ENCODE data around the gene SPTBN1.

Gene SPTBN1

GRCh38 chr2:54638103-54638502 is 182.0 kb downstream of the SPTBN1 start:
- DNase-seq: no peak

GRCh38 chr2:54638774-54639187 is 182.7 kb downstream of the SPTBN1 start:
- DNase-seq: no peak

GRCh38 chr2:54639609-54640008 is 183.5 kb downstream of the SPTBN1 start:
- DNase-seq: no peak

- DNase-seq: no peak
Measured at GRCh38 chr2:54640834-54641540, 184.9 kb downstream of the SPTBN1 start.

- no peak for DNase-seq
Measured at GRCh38 chr2:54641988-54642387, 185.9 kb downstream of the SPTBN1 start.

GRCh38 chr2:54642677-54643430 is 186.7 kb downstream of the SPTBN1 start:
- no peak for DNase-seq

GRCh38 chr2:54644236-54644635 is 188.1 kb downstream of the SPTBN1 start:
- DNase-seq: no peak

GRCh38 chr2:54646170-54646927 is 190.2 kb downstream of the SPTBN1 start:
- DNase-seq: no peak

- DNase-seq: no peak
Measured at GRCh38 chr2:54648256-54648655, 192.1 kb downstream of the SPTBN1 start.

- no peak for DNase-seq
Measured at GRCh38 chr2:54649191-54649590, 193.1 kb downstream of the SPTBN1 start.

- DNase-seq: no peak
Measured at GRCh38 chr2:54649633-54650032, 193.5 kb downstream of the SPTBN1 start.

GRCh38 chr2:54650612-54651011 is 194.5 kb downstream of the SPTBN1 start:
- no peak for DNase-seq

GRCh38 chr2:54651291-54651690 is 195.2 kb downstream of the SPTBN1 start:
- no peak for DNase-seq

GRCh38 chr2:54652540-54652939 is 196.4 kb downstream of the SPTBN1 start:
- DNase-seq: no peak

- DNase-seq: no peak
Measured at GRCh38 chr2:54653572-54654204, 197.6 kb downstream of the SPTBN1 start.

- no peak for DNase-seq
Measured at GRCh38 chr2:54655046-54655809, 199.1 kb downstream of the SPTBN1 start.

- DNase-seq: no peak
Measured at GRCh38 chr2:54656863-54657262, 200.7 kb downstream of the SPTBN1 start.

- no peak for DNase-seq
Measured at GRCh38 chr2:54657664-54658083, 201.5 kb downstream of the SPTBN1 start.

- DNase-seq: no peak
Measured at GRCh38 chr2:54658564-54659071, 202.5 kb downstream of the SPTBN1 start.

- no peak for DNase-seq
Measured at GRCh38 chr2:54659527-54659926, 203.4 kb downstream of the SPTBN1 start.

- DNase-seq: no peak
Measured at GRCh38 chr2:54660752-54661151, 204.6 kb downstream of the SPTBN1 start.

- no peak for DNase-seq
Measured at GRCh38 chr2:54663424-54664030, 207.4 kb downstream of the SPTBN1 start.

Measured in NCI-H1048 (cell line).